ENCODE data around the gene PPP4R1. TPM values are rescaled to one million over a fixed set of nuclear protein-coding genes. Genes with fewer than 3 reads are reported as not detected.

The PPP4R1 gene
- total RNA-seq, 1 donor from 2014 or later = 108 TPM

DNA sequence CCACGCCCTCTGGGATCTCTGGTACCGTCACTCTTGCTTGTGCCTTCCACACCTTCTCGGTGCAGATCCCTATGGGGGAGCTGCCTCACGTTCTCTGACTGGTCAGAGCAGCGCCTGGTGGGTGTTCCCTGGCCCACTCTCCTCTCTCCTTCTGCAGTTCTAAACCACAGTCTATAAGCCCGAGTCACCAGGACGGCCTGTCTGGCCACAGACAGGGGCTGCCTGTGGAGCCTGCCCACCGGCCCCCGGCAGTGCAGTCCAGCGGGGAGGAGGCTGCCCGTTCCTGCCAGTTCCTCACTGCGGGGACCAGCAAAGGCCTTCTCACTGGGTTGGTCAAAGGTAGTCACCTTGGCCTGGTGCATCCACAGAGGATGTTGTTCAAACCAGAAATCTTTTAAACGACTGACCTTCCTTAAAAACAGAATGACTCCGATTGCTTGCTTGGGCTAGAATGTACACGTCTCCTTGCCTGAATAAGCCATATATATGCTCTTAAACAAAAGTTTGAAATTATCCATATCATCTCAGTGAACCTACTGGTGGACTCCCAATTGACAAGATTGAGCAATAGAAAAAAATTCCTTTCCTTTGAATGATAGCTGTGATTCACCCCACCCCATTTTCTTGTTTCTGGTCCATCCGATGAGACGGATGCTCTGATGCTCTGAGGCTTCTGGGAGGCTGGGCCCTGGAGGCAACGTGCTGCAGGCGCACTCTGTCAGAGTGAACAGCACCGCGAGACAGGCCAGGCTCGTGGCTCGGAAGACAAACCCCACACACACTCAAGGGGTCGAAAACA, 77.8 kb downstream of the PPP4R1 start:
- Mint-ChIP-seq H3K9me3 (ENCODE audit: low read depth) (no peaks in the 10 kb centered on the region), H3K27me3 (ENCODE audit: low read depth) (no peaks in the 10 kb centered on the region), H3K27ac (ENCODE audit: unreplicated experiment) (no peak overlapping the region), H3K4me3 (ENCODE audit: unreplicated experiment) (no peak overlapping the region), H3K36me3 (ENCODE audit: low read depth) (peaks cover 16% of the 10 kb centered on the region), H3K4me1 (ENCODE audit: low read depth) (peaks cover 32% of the 10 kb centered on the region)
- DNase-seq (ENCODE audit: low spot score) = no peak
- TF ChIP-seq, protein P1, sequence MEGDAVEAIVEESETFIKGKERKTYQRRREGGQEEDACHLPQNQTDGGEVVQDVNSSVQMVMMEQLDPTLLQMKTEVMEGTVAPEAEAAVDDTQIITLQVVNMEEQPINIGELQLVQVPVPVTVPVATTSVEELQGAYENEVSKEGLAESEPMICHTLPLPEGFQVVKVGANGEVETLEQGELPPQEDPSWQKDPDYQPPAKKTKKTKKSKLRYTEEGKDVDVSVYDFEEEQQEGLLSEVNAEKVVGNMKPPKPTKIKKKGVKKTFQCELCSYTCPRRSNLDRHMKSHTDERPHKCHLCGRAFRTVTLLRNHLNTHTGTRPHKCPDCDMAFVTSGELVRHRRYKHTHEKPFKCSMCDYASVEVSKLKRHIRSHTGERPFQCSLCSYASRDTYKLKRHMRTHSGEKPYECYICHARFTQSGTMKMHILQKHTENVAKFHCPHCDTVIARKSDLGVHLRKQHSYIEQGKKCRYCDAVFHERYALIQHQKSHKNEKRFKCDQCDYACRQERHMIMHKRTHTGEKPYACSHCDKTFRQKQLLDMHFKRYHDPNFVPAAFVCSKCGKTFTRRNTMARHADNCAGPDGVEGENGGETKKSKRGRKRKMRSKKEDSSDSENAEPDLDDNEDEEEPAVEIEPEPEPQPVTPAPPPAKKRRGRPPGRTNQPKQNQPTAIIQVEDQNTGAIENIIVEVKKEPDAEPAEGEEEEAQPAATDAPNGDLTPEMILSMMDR (IDR thresholded peaks at IDR 0.05) = no peak

DNA sequence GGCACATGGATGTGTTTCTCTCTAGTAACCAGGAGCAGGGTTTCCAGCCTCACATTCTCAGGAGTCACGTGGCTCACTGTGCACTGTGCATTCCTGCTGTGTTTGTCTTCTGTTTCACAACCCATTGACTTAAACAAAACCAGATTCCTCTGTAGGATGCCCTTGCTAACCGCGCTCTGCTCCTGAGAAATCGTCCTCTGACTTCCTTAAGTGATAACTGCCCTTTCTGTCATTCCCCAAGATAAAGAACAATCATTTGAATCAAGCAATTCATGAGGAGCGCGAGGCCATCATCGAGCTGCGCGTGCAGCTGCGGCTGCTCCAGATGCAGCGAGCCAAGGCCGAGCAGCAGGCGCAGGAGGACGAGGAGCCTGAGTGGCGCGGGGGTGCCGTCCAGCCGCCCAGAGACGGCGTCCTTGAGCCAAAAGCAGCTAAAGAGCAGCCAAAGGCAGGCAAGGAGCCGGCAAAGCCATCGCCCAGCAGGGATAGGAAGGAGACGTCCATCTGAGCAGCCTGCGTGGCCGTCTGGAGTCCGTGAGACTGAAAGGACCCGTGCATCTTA, 78.8 kb downstream of the PPP4R1 start:
- Mint-ChIP-seq H3K36me3 (ENCODE audit: low read depth) (peaks cover 24% of the 10 kb centered on the region), H3K4me3 (ENCODE audit: unreplicated experiment) (no peak overlapping the region), H3K4me1 (ENCODE audit: low read depth) (peaks cover 32% of the 10 kb centered on the region), H3K9me3 (ENCODE audit: low read depth) (no peaks in the 10 kb centered on the region), H3K27me3 (ENCODE audit: low read depth) (no peaks in the 10 kb centered on the region), H3K27ac (ENCODE audit: unreplicated experiment) (peak overlapping the region; percentile 82)
- peak; percentile 82 for DNase-seq (ENCODE audit: low spot score)
- TF ChIP-seq, protein P1 (IDR thresholded peaks at IDR 0.05) = no peak

DNA sequence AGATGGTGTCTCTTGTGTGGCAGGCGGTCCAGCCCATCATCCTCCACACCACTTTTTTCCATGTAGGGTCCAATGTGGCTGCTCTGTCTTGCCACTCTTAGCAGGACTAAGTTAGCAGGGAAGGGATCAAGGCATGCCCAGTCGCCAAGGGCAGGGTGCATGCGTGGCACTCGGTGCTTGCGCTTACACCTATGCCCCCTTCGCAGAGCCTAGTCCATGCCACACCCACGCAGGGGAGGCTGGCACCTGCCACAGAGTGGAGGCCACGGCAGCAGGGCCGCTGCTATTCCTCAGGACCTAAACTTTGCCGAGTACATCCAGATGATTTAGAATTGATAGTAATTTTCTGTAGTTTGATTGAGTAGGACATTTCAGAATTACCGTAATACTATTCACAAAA, 79.5 kb downstream of the PPP4R1 start:
- Mint-ChIP-seq H3K27ac (ENCODE audit: unreplicated experiment) (peak overlapping the region; percentile 82), H3K36me3 (ENCODE audit: low read depth) (peaks cover 28% of the 10 kb centered on the region)
- TF ChIP-seq, protein P1 (IDR thresholded peaks at IDR 0.05) = no peak

DNA sequence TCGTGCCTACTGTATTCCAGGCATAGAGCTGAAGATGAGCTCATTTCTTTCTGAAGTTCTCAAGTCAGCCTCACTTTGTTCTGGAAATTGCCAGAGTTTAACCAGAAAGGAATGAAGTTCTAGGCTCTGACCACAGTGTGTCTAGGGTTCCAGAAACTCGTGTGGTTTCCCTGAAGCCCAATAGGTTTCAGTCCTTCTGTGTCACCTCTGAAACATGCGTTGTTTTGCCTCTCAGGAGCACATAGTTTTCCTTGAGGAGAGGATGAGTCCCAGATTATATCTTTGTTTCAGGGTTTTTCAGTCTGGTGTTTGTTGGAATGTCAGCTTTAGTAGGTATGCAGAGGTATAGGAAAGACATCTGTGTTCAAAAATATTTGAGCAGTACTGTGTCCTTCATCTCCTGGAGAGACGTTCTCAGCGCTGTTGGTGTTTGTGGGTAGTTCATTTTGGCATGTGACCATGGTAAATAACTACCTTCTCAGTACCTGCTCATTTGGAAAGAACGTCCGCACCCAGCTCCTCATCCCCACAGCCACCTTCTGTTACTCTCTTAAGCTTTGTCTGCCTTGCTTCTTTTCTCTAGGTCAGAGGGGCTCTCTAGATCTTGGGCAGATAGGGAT, 82.5 kb downstream of the PPP4R1 start:
- Mint-ChIP-seq H3K27ac (ENCODE audit: unreplicated experiment) (no peak overlapping the region), H3K9me3 (ENCODE audit: low read depth) (peaks cover 11% of the 10 kb centered on the region), H3K4me3 (ENCODE audit: unreplicated experiment) (no peak overlapping the region), H3K27me3 (ENCODE audit: low read depth) (no peaks in the 10 kb centered on the region), H3K4me1 (ENCODE audit: low read depth) (peaks cover 21% of the 10 kb centered on the region), H3K36me3 (ENCODE audit: low read depth) (peaks cover 44% of the 10 kb centered on the region)
- no peak for DNase-seq (ENCODE audit: low spot score)
- TF ChIP-seq, protein P1 (IDR thresholded peaks at IDR 0.05) = no peak

More for the DNA sequence above, 79.5 kb downstream of the PPP4R1 start:
- Mint-ChIP-seq H3K27me3 (ENCODE audit: low read depth) (no peaks in the 10 kb centered on the region), H3K9me3 (ENCODE audit: low read depth) (no peaks in the 10 kb centered on the region), H3K4me3 (ENCODE audit: unreplicated experiment) (no peak overlapping the region), H3K4me1 (ENCODE audit: low read depth) (peaks cover 32% of the 10 kb centered on the region)
- peak; percentile 90 for DNase-seq (ENCODE audit: low spot score)

DNA sequence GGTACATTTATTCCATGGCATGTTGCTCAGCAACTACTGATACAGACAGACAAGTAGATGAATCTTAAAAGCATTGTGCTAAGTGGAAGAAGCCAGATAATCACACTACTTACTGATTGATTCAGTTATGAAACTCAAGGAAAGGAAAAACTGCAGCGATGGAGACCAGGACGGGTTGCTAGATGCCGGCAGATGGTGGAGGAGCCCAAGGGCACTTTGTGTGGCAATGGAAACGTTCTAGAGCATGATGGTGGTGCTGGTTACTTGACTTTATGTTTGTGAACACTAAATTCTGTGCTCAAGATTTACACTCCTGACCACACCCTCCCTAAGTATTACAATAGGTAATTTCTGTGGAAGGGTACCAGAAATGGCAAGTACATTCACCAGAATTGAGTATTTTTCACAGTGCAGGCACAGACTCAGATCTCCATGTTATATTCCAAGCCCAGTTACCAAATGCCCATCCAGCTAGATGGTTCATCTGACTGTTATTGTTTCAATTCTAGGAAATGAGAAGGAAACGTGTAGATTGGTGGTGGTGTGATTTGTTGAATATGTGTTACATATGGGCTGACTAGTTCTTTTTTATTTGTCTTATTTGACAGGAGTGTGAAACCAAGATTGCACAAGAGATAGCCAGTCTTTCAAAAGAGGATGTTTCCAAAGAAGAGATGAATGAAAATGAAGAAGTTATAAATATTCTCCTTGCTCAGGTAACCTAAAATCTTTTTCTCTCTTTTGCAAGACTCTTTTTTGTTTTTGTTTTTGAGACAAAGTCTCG, 83.9 kb downstream of the PPP4R1 start:
- Mint-ChIP-seq H3K4me1 (ENCODE audit: low read depth) (peaks cover 7% of the 10 kb centered on the region), H3K27ac (ENCODE audit: unreplicated experiment) (no peak overlapping the region), H3K27me3 (ENCODE audit: low read depth) (no peaks in the 10 kb centered on the region), H3K4me3 (ENCODE audit: unreplicated experiment) (no peak overlapping the region), H3K9me3 (ENCODE audit: low read depth) (peaks cover 11% of the 10 kb centered on the region), H3K36me3 (ENCODE audit: low read depth) (peaks cover 41% of the 10 kb centered on the region)
- no peak for DNase-seq (ENCODE audit: low spot score)
- TF ChIP-seq, protein P1 (IDR thresholded peaks at IDR 0.05) = no peak

Data from chondrocyte (in vitro differentiated cells).